Measurements from ENCODE around the gene VPS51. TPM values are rescaled to one million over a fixed set of nuclear protein-coding genes. Genes with fewer than 3 reads are reported as not detected.

VPS51 gene
- total and polyA plus RNA-seq, 4 donors = 69.6 to 164 (median 124) TPM

- TF ChIP-seq CTCF (IDR thresholded peaks at IDR 0.05; ENCODE audit: control extremely low read depth, extremely low read depth) = no peak
- DNase-seq (no peak), ATAC-seq (ENCODE audit: insufficient read depth, low FRiP score) (no peak)
- no peak overlapping the region for H3K9ac ChIP-seq (ENCODE audit: insufficient read depth in 1 of 2, low read length in 2 of 2)
- H3K4me1 ChIP-seq (ENCODE audit: control insufficient read depth in 5 of 5, insufficient read depth in 5 of 5, low read length in 5 of 5) = peaks cover 0 to 11% (median 9%) of the 10 kb centered on the region in 5 donors
- no peaks in the 10 kb centered on the region for H3K27me3 ChIP-seq (ENCODE audit: control insufficient read depth in 3 of 3, insufficient read depth in 3 of 3, low read length in 2 of 3)
- no peak overlapping the region for H3K4me3 ChIP-seq
- no peak overlapping the region for H3K27ac ChIP-seq (ENCODE audit: low read depth in 1 of 2, low read length in 1 of 2)
- H3K36me3 ChIP-seq (ENCODE audit: control insufficient read depth in 4 of 4, insufficient read depth in 4 of 4, low read length in 4 of 4) = peaks cover 24 to 76% (median 50%) of the 10 kb centered on the region in 4 donors
- 91 to 94% methylated on average over 15 of the region's 15 CpGs for WGBS, 2 donors
- H3K9me3 ChIP-seq (ENCODE audit: control insufficient read depth in 4 of 4, insufficient read depth in 3 of 4, low read length in 3 of 4) = no peaks in the 10 kb centered on the region
These were observed 32.5 kb downstream of the VPS51 start for GRCh38 chr11:65128182-65129145.

GRCh38 chr11:65129649-65130441, 33.8 kb downstream of the VPS51 start:
- 92 to 93% methylated on average over 13 of the region's 13 CpGs for WGBS, 2 donors
- DNase-seq (no peak), ATAC-seq (ENCODE audit: insufficient read depth, low FRiP score) (no peak)
- Histone ChIP-seq H3K36me3 (ENCODE audit: control insufficient read depth in 4 of 4, insufficient read depth in 4 of 4, low read length in 4 of 4) (peaks cover 24 to 74% (median 48%) of the 10 kb centered on the region in 4 donors), H3K4me3 (no peak overlapping the region), H3K9me3 (ENCODE audit: control insufficient read depth in 4 of 4, insufficient read depth in 3 of 4, low read length in 3 of 4) (no peaks in the 10 kb centered on the region), H3K4me1 (ENCODE audit: control insufficient read depth in 5 of 5, insufficient read depth in 5 of 5, low read length in 5 of 5) (peaks cover 0 to 13% (median 9%) of the 10 kb centered on the region in 5 donors), H3K27me3 (ENCODE audit: control insufficient read depth in 3 of 3, insufficient read depth in 3 of 3, low read length in 2 of 3) (no peaks in the 10 kb centered on the region), H3K27ac (ENCODE audit: low read depth in 1 of 2, low read length in 1 of 2) (no peak overlapping the region), H3K9ac (ENCODE audit: insufficient read depth in 1 of 2, low read length in 2 of 2) (no peak overlapping the region)
- TF ChIP-seq CTCF (IDR thresholded peaks at IDR 0.05; ENCODE audit: control extremely low read depth, extremely low read depth) = no peak

- no peak overlapping the region for H3K9ac ChIP-seq (ENCODE audit: insufficient read depth in 1 of 2, low read length in 2 of 2)
- no peak for TF ChIP-seq CTCF (IDR thresholded peaks at IDR 0.05; ENCODE audit: control extremely low read depth, extremely low read depth)
- no peak for DNase-seq
- H3K9me3 ChIP-seq (ENCODE audit: control insufficient read depth in 4 of 4, insufficient read depth in 3 of 4, low read length in 3 of 4) = no peaks in the 10 kb centered on the region
- no peaks in the 10 kb centered on the region for H3K27me3 ChIP-seq (ENCODE audit: control insufficient read depth in 3 of 3, insufficient read depth in 3 of 3, low read length in 2 of 3)
- no peak overlapping the region for H3K27ac ChIP-seq (ENCODE audit: low read depth in 1 of 2, low read length in 1 of 2)
- H3K4me1 ChIP-seq (ENCODE audit: control insufficient read depth in 5 of 5, insufficient read depth in 5 of 5, low read length in 5 of 5) = peaks cover 0 to 19% (median 12%) of the 10 kb centered on the region in 5 donors
- H3K36me3 ChIP-seq (ENCODE audit: control insufficient read depth in 4 of 4, insufficient read depth in 4 of 4, low read length in 4 of 4) = peaks cover 24 to 66% (median 41%) of the 10 kb centered on the region in 4 donors
- no peak overlapping the region for H3K4me3 ChIP-seq
- 90 to 92% methylated on average over 19 of the region's 19 CpGs for WGBS, 2 donors
- no peak for ATAC-seq (ENCODE audit: insufficient read depth, low FRiP score)
These were observed 34.8 kb downstream of the VPS51 start for GRCh38 chr11:65130631-65131416.

Measured in lung (tissue), 12 donors.